Renal cortex interstitium (tissue), 15 donors: ENCODE data around the gene STAP1. TPM values are rescaled to one million over a fixed set of nuclear protein-coding genes. Genes with fewer than 3 reads are reported as not detected.
A peak's percentile ranks its signal among the peaks of the same experiment; 100 is the strongest.
"Not testable (repeated sequence)": the region's sequence is repeated elsewhere in the genome, so short reads cannot be mapped to it uniquely, and the experiment has no call there.

ENCODE experiments used
- DNase-seq, 11 donors: peaks; one replicate each; pipeline ENCODE4 v3.0.0-alpha.2; 2013; ENCODE audit warnings: low read depth in 9 of 11, low spot score in 4 of 11; ENCODE audit errors: extremely low read depth in 1 of 11
- long read RNA-seq, 16 experiments: transcript quantifications; one replicate each; lab custom pipeline, GENCODE V29; 2026
- polyA plus RNA-seq, 3 donors: library from polyadenylated mRNA; unstranded; fragments of 120-200 nt; gene quantifications; one replicate each; pipeline ENCODE4 v1.2.1, GENCODE V29; 2013; ENCODE audit not compliant: insufficient read length in 3 of 3

STAP1 gene, protein sequence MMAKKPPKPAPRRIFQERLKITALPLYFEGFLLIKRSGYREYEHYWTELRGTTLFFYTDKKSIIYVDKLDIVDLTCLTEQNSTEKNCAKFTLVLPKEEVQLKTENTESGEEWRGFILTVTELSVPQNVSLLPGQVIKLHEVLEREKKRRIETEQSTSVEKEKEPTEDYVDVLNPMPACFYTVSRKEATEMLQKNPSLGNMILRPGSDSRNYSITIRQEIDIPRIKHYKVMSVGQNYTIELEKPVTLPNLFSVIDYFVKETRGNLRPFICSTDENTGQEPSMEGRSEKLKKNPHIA
- polyA plus RNA-seq: under 1 TPM; 0.09 to 0.33 (median 0.24) TPM
- long read RNA-seq, donor 1: 0 reads
- long read RNA-seq, donor 2: 0 reads
- long read RNA-seq, donor 3: 0 reads
- long read RNA-seq, donor 4: 0 reads
- long read RNA-seq, donor 5: 0 reads
- long read RNA-seq, donor 6: 0 reads
- long read RNA-seq, donor 7: 0 reads
- long read RNA-seq, donor 8: 0 reads
- long read RNA-seq, donor 9: 0 reads
- long read RNA-seq, donor 10: 0 reads
- long read RNA-seq, donor 11: 0 reads
- long read RNA-seq, donor 12: 0 reads
- long read RNA-seq, donor 13: 0 reads
- long read RNA-seq, donor 14: 0 reads
- long read RNA-seq, donor 15: 0 reads
- long read RNA-seq, donor 16: 0 reads

GRCh38 chr4:67558493-67558892, at the start of gene STAP1:
STAP1 (plus strand) TSS chr4:67558727; CDS start chr4:67558810, 83 bp downstream.
- no peak for DNase-seq

- no peak for DNase-seq
Measured at GRCh38 chr4:67512501-67512900, 46.0 kb upstream of the STAP1 start.

DNA sequence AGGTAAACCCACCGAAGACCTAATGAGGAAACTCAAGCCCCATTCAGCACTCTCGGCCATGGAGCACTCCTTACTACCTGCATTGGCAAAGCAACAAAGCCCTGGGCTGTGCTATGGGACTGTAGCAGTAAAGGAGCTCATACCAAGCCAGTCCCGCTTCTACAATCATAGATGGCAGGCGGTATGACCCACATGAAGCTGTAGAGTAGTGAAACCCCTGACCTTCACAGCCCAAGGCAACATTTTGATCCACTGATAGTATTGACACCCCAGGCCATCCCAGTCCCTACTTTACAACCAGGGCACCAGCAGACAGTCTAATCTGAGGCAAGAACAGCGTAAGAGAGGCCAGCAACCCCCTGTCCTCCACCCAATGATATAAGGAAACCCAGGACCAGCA, 38.4 kb upstream of the STAP1 start:
- DNase-seq: no peak

DNA sequence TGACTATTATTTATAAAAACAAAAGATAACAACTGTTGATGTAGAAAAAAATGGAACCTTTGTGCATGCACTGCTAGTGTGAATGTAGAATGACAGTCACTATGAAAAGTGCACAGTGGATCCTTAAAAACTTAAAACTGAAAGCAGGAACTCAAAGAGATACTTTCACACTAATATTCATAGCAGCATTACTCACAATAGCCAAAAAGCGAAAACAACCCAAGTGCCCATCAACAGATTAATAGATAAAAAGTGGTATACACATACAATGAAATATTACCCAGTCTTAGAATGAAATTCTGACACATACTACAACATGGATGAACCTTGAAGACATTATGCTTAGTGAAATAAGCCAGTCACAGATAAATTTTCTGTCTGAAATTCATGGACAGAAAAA, 37.0 kb upstream of the STAP1 start:
- no peak for DNase-seq

- DNase-seq: no peak
Measured at GRCh38 chr4:67522230-67522629, 36.3 kb upstream of the STAP1 start.

GRCh38 chr4:67522851-67523671, 35.5 kb upstream of the STAP1 start:
- no peak for DNase-seq

GRCh38 chr4:67524140-67524539, 34.4 kb upstream of the STAP1 start:
- DNase-seq: not testable (repeated sequence)

GRCh38 chr4:67531379-67531962, 27.1 kb upstream of the STAP1 start:
- DNase-seq: no peak

DNA sequence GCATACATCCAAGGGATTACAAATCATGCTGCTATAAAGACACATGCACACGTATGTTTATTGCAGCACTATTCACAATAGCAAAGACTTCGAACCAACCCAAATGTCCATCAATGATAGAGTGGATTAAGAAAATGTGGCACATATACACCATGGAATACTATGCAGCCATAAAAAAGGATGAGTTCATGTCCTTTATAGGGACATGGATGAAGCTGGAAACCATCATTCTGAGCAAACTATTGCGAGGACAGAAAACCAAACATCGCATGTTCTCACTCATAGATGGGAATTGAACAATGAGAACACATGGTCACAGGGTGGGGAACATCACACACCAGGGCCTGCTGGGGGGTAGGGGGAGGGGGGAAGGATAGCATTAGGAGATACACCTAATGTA, 26.1 kb upstream of the STAP1 start:
- not testable (repeated sequence) for DNase-seq

DNA sequence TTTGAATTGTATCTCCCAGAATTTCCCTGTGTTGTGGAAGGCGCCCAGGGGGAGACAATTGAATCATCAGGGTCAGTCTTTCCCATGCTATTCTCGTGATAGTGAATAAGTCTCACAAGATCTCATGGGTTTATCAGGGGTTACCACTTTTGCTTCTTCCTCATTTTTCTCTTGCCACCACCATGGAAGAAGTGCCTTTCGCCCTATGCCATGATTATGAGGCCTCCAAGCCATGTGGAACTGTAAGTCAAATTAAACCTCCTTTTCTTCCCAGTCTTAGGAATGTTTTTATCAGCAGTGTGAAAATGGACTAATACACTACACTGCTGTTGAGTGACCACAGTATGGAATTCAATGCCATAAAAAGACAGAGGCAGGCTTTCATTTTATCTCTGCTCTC, 25.4 kb upstream of the STAP1 start:
- no peak for DNase-seq

GRCh38 chr4:67535280-67535840, 23.2 kb upstream of the STAP1 start:
- no peak for DNase-seq

DNA sequence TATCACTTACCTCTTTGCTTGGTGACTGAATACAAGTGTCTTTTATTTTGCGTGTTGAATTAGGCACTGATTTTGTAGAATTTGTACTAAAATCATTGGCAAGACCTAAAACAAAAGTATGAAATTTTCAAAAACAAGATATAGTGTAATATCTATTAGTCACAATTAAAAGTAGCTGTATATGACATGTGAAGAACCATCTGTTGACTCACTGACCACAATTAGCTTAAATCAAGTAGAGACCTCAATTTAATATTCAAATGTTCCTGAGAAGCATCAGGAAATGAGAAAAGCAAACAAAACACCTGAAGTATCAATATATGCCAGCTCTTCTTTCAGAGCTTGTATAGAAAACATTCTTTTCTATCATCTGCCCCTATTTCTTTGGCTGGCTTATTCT, 18.7 kb upstream of the STAP1 start:
- no peak for DNase-seq

GRCh38 chr4:67542076-67542475, 16.5 kb upstream of the STAP1 start:
- DNase-seq: no peak

DNA sequence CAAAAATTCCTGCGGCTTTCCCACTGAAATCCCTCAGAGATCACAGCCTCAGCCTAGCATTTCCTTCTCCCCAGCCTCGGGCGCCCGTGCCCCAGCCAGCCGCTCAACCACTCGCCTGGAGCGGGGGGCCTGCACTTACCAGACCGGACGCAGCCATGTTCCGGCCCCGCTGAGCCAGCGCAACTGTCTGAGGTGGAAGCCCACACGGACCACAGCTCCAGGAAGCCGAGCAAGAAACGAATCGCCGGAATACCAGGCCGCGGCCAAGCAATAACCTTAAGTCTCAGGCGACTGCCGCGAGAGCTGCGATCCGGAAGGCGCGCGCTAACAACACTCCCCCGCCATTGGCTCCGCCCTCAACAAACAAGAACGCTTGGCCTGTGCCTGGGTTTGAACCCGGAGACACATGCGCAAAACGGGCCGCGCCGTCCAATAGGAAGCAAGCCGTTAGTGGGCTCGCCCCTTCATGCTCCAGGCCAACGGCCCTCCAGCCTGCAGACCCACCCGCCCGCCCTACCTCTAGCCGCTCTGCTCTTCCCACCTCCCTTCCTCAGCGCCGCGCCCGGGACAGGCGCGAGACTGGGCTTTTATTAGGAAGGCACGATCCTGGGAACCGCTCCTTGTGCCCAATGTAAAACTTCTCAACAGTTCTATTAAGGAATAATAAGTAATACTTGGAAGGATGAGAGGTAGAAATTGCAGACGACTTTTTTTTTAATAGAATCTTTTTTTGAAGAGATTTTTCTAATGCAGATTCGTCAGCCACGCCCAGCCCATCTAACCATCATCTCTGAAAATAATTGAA, 13.1 kb upstream of the STAP1 start, which contains the start of gene CENPC:
Gene CENPC (minus strand): TSS at position 305 of the 805 bp plus-strand sequence. CDS start 148 bp downstream, at position 157.
- peak; percentile 84 to 97 (median 94) for DNase-seq

DNA sequence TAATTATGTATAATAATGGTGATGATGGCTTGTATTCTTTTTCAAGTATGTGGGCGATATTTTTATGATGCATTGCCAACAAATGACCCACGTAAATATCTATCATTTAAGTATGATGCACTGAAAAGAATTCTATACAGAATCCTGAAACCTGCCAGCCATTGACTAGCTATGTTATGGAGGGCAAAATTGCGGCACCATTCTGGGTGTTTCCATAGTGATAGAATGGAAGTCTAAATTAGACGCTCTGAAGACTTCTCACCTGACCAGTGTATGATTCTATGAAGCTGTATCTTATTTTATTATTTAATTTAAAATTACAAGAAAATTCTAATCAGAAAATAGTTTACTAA, 12.5 kb upstream of the STAP1 start:
- peak in 1 of 11 donors; percentile 1 for DNase-seq

- no peak for DNase-seq
Measured at GRCh38 chr4:67546971-67547370, 11.6 kb upstream of the STAP1 start.

GRCh38 chr4:67549123-67549522, 9.4 kb upstream of the STAP1 start:
- no peak for DNase-seq

DNA sequence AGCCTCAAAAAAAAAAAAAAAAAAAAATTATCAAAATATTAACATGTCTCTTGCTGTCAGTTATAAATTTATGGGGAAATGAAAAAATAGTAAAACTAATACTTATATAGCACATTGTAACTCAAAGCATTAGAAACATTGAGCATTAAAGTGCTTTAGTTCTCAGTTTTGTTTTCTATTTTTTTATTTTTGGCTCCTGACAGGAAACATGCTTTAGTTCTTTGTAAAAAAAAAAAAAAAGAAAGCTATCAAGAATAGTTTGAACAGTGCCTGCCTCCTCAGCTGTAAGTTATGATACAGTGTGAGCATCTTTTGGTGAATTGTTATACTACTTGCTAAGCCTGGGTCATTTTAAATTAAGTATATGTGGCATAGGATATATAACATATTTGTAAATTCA, 8.1 kb upstream of the STAP1 start:
- DNase-seq: no peak
